Fibroblast of lung (primary cell): ENCODE measurements around the gene ATP4A. TPM values are rescaled to one million over a fixed set of nuclear protein-coding genes. Genes with fewer than 3 reads are reported as not detected.
"Not testable (repeated sequence)": the region's sequence is repeated elsewhere in the genome, so short reads cannot be mapped to it uniquely, and the experiment has no call there.

Source experiments
- DNase-seq, 2 donors: peaks; one replicate each; pipeline versions ENCODE4 v3.0.0 to v3.0.0-alpha.2; 2010; ENCODE audit warnings: low read depth in 2 of 2
- H2AFZ ChIP-seq: 2 replicates; pipeline ENCODE4 v1.5.1; 2012; ENCODE audit warnings: low read length, control low read depth, inconsistent platforms
- H3K27ac ChIP-seq: 2 replicates; pipeline ENCODE4 v1.5.1; 2011; ENCODE audit warnings: low read length, control low read depth; ENCODE audit not compliant: insufficient read depth
- H3K27me3 ChIP-seq: 2 replicates; pipeline ENCODE4 v1.5.1; 2011; ENCODE audit warnings: mild to moderate bottlenecking, low read length; ENCODE audit not compliant: control insufficient read depth, insufficient read depth
- H3K36me3 ChIP-seq: 2 replicates; pipeline ENCODE4 v1.5.1; 2011; ENCODE audit warnings: low read length; ENCODE audit not compliant: control insufficient read depth, insufficient read depth
- H3K4me1 ChIP-seq: 2 replicates; pipeline ENCODE4 v1.5.1; 2011; ENCODE audit warnings: low read length; ENCODE audit not compliant: control insufficient read depth, insufficient read depth; ENCODE audit errors: extremely low read depth
- H3K4me2 ChIP-seq: 2 replicates; pipeline ENCODE4 v1.5.1; 2011; ENCODE audit warnings: low read length, control low read depth; ENCODE audit not compliant: insufficient read depth; ENCODE audit errors: extremely low read depth
- H3K4me3 ChIP-seq, 4 experiments: fragments of 200-600 bp in 1 of 4; sonication (generic) in 1 of 4; replicated peaks in 1 of 4; 2 replicates each; pipeline ENCODE4 v1.5.1; 2011 to 2016; ENCODE audit warnings: low read length in 4 of 4, low read depth in 3 of 4, mild to moderate bottlenecking in 3 of 4, control low read depth in 2 of 4, inconsistent platforms in 1 of 4, mixed read lengths in 1 of 4; ENCODE audit not compliant: insufficient read depth in 1 of 4; ENCODE audit errors: control extremely low read depth in 1 of 4
- H3K79me2 ChIP-seq: 2 replicates; pipeline ENCODE4 v1.5.1; 2012; ENCODE audit warnings: mild to moderate bottlenecking, low read length, inconsistent platforms; ENCODE audit not compliant: control insufficient read depth, insufficient read depth
- H3K9ac ChIP-seq: 2 replicates; pipeline ENCODE4 v1.5.1; 2011; ENCODE audit warnings: mild to moderate bottlenecking, low read length, control low read depth; ENCODE audit not compliant: insufficient read depth
- H3K9me3 ChIP-seq: 2 replicates; pipeline ENCODE4 v1.5.1; 2012; ENCODE audit warnings: low read depth, low read length; ENCODE audit not compliant: control insufficient read depth, insufficient read depth
- H4K20me1 ChIP-seq: 2 replicates; pipeline ENCODE4 v1.5.1; 2011; ENCODE audit warnings: low read length; ENCODE audit not compliant: control insufficient read depth, insufficient read depth; ENCODE audit errors: extremely low read depth
- EZH2 ChIP-seq: IDR thresholded peaks from 2 replicates; pipeline ENCODE4 v1.5.1; 2012; ENCODE audit warnings: low read length, control low read depth, mild to moderate bottlenecking; ENCODE audit errors: missing control alignments
- polyA plus RNA-seq, 2 donors: library from polyadenylated mRNA; depleted of rRNA in 1 of 2; stranded (reverse) in 1 of 2; unstranded in 1 of 2; fragments of >200 nt; gene quantifications; 2 replicates each; pipeline ENCODE4 v1.2.1, GENCODE V29; 2011 to 2012; ENCODE audit warnings: missing spikeins in 1 of 2
- total RNA-seq: library from RNA; depleted of rRNA; stranded (reverse); fragments of >200 nt; gene quantifications from 2 replicates; pipeline ENCODE4 v1.2.1, GENCODE V29; 2014
- TF ChIP-seq, protein P1 (sequence below), 2 donors: IDR thresholded peaks in 1 of 2; conservative IDR thresholded peaks in 1 of 2; 1 replicate in 1 of 2; 2 replicates in 1 of 2; pipeline ENCODE4 v1.5.1; 2011 to 2012; ENCODE audit warnings: low read length in 2 of 2, control low read depth in 1 of 2, inconsistent platforms in 1 of 2, low read depth in 1 of 2, mild to moderate bottlenecking in 1 of 2

ATP4A gene
- total and polyA plus RNA-seq, 2 donors (not counting 1 experiment from before 2014, with no cell fraction given) = not detected

DNA sequence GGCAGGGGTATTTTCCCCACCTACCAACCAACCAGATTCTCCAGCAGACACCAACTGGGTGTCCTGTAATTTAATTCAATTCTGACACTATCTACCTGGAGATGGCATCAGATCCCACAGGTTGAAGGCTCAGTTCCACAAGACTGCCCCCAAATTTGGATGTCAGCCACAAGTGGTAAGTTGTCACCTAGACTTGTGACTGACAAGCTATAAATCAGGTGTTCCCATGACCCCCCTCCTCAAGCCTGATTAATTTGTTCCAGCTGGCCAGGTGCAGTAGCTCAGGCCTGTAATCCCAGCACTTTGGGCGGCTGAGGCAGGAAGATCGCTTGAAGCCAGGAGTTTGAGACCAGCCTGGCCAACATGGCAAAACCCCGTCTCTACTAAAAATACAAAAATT lies 38.5 kb upstream of the ATP4A start:
- H2AFZ ChIP-seq = no peak overlapping the region
- H3K27ac ChIP-seq = no peak overlapping the region
- H3K27me3 ChIP-seq = no peaks in the 10 kb centered on the region
- no peak overlapping the region for H3K4me3 ChIP-seq
- TF ChIP-seq, protein P1, sequence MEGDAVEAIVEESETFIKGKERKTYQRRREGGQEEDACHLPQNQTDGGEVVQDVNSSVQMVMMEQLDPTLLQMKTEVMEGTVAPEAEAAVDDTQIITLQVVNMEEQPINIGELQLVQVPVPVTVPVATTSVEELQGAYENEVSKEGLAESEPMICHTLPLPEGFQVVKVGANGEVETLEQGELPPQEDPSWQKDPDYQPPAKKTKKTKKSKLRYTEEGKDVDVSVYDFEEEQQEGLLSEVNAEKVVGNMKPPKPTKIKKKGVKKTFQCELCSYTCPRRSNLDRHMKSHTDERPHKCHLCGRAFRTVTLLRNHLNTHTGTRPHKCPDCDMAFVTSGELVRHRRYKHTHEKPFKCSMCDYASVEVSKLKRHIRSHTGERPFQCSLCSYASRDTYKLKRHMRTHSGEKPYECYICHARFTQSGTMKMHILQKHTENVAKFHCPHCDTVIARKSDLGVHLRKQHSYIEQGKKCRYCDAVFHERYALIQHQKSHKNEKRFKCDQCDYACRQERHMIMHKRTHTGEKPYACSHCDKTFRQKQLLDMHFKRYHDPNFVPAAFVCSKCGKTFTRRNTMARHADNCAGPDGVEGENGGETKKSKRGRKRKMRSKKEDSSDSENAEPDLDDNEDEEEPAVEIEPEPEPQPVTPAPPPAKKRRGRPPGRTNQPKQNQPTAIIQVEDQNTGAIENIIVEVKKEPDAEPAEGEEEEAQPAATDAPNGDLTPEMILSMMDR (conservative IDR thresholded peaks at IDR 0.05 in 1 of 2, IDR thresholded peaks at IDR 0.05 in 1 of 2; ENCODE audit: low read depth in 1 of 2, low read length in 2 of 2) = no peak
- TF ChIP-seq EZH2 = no peak
- DNase-seq = no peak
- H3K4me2 ChIP-seq = no peak overlapping the region
- no peaks in the 10 kb centered on the region for H3K9me3 ChIP-seq
- H3K9ac ChIP-seq = no peak overlapping the region
- no peaks in the 10 kb centered on the region for H3K79me2 ChIP-seq
- H3K4me1 ChIP-seq = no peaks in the 10 kb centered on the region
- H4K20me1 ChIP-seq = no peaks in the 10 kb centered on the region
- H3K36me3 ChIP-seq = no peaks in the 10 kb centered on the region

DNA sequence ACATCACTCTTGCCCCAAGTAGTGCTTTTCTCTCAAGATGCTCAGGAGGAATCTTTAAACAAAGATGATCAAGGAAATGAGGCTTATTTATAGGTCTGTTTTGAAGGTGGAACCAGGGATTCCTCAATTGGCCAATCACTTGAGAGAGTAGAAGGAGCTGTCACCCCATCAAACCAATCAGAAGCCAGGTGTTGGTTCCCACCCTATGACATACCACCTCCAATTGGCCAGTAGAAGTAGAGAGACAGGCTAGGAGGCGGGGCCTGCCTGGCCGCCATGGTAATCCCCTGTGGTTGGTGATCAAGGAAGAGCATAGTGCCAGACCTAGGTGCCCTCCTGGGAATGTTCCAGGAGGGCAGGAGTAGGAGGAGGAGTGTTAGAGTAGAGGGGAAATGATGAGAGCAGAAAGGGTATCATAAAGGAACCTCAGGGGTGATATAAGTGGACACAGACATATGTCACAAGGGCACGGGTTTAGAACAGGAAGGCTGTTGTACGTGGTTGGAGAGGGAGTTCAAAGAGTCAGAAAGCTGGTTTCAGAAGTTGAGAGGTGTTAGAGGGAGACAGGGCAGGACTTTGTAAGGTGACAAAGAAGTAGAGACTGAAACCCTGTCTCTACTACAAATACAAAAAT lies 33.0 kb upstream of the ATP4A start:
- Histone ChIP-seq H3K4me2 (no peak overlapping the region), H3K79me2 (no peaks in the 10 kb centered on the region), H3K4me1 (no peaks in the 10 kb centered on the region), H2AFZ (no peak overlapping the region), H4K20me1 (no peaks in the 10 kb centered on the region), H3K27ac (no peak overlapping the region), H3K9ac (no peak overlapping the region), H3K9me3 (no peaks in the 10 kb centered on the region), H3K4me3 (no peak overlapping the region), H3K36me3 (no peaks in the 10 kb centered on the region), H3K27me3 (no peaks in the 10 kb centered on the region)
- no peak for DNase-seq
- no peak for TF ChIP-seq EZH2
- TF ChIP-seq, protein P1 (conservative IDR thresholded peaks at IDR 0.05 in 1 of 2, IDR thresholded peaks at IDR 0.05 in 1 of 2; ENCODE audit: low read depth in 1 of 2, low read length in 2 of 2) = no peak

DNA sequence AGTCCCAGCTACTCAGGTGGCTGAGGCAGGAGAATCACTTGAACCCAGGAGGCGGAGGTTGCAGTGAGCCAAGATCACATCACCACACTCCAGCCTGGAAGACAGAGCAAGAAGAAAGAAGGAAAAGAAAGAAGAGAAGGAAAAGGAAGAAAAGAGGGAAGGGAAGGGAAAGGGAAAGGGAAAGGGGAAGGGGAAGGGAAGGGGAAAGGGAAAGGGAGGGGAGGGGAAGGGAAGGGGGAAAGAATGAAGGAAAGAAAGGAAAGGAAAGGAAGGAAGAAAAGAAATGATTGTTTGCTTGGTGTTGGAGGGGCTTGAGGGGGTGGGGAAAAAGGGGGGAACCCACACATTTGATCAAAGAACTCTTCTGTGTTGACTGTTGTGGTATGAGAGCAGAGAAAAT lies 32.5 kb upstream of the ATP4A start:
- Histone ChIP-seq H3K4me2 (no peak overlapping the region), H3K27me3 (no peaks in the 10 kb centered on the region), H3K9me3 (no peaks in the 10 kb centered on the region), H3K9ac (no peak overlapping the region), H3K4me3 (no peak overlapping the region), H2AFZ (no peak overlapping the region), H3K27ac (no peak overlapping the region), H3K36me3 (no peaks in the 10 kb centered on the region), H3K4me1 (no peaks in the 10 kb centered on the region), H3K79me2 (no peaks in the 10 kb centered on the region), H4K20me1 (no peaks in the 10 kb centered on the region)
- DNase-seq = no peak
- TF ChIP-seq, protein P1 (conservative IDR thresholded peaks at IDR 0.05 in 1 of 2, IDR thresholded peaks at IDR 0.05 in 1 of 2; ENCODE audit: low read depth in 1 of 2, low read length in 2 of 2) = no peak
- TF ChIP-seq EZH2 = no peak

DNA sequence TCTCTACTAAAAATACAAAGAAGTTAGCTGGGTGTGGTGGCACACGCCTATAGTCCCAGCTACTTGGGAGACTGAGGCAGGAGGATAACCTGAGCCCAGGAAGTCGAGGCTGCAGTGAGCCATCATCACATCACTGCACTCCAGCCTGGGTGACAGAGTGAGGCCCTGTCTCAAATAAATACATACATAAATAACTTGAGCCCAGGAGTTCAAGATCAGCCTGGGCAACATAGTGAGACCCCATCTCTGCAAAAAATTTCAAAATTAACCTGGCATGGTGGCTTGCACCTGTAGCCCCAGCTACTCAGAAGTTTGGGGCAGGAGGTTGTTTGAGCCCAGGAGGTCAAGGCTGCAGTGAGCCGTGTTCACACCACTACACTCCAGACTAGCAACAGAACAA lies 31.6 kb upstream of the ATP4A start:
- not testable (repeated sequence) for H3K4me1 ChIP-seq, H3K79me2 ChIP-seq, H3K27ac ChIP-seq, DNase-seq, H3K4me3 ChIP-seq, H3K27me3 ChIP-seq, H2AFZ ChIP-seq, H3K4me2 ChIP-seq, H3K9ac ChIP-seq, H3K36me3 ChIP-seq, H4K20me1 ChIP-seq, H3K9me3 ChIP-seq
